ENCODE measurements around the gene ARHGEF19.
A peak's percentile ranks its signal among the peaks of the same experiment; 100 is the strongest.
"Not testable (repeated sequence)": the region's sequence is repeated elsewhere in the genome, so short reads cannot be mapped to it uniquely, and the experiment has no call there.

Gene ARHGEF19

DNA sequence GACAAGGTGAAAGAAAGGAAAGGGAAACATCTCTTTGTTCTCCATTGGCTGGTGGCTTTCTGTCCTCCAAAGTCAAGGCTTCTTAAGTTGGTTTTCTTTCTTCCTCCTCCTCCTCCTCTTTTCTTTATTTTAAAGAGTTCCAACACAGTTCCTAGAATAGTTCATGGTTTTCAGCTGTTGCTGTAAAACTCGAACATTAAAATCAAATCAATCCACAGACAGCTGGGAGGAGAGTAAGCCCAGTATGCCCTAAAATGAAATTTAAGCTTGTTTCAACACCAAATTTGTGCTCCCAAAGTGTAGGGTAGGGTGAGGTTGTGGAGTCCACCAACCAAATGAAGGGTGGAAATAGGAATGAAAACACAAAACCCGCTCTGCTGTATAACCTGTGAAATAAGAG is 35.0 kb upstream of the ARHGEF19 start:
- TF ChIP-seq EZH2 (IDR thresholded peaks at IDR 0.05) (no peak), POLR2AphosphoS5 (IDR thresholded peaks at IDR 0.05; ENCODE audit: borderline replicate concordance, low read depth, low read length) (no peak), FOXP2 (optimal IDR thresholded peaks at IDR 0.05; ENCODE audit: control extremely low read depth, extremely low read length, insufficient read depth) (no peak)
- Histone ChIP-seq H3K4me3 (no peak overlapping the region), H3K27ac (peak overlapping the region; percentile 96), H3K36me3 (ENCODE audit: insufficient read depth, low read length) (peaks cover 26% of the 10 kb centered on the region; the same call in 1 of the 2 replicates), H3K9me3 (ENCODE audit: low read depth, low read length) (no peaks in the 10 kb centered on the region), H3K9ac (ENCODE audit: insufficient read length) (peak overlapping the region; percentile 72)
- no peak for DNase-seq (ENCODE audit: low read depth, low spot score)

DNA sequence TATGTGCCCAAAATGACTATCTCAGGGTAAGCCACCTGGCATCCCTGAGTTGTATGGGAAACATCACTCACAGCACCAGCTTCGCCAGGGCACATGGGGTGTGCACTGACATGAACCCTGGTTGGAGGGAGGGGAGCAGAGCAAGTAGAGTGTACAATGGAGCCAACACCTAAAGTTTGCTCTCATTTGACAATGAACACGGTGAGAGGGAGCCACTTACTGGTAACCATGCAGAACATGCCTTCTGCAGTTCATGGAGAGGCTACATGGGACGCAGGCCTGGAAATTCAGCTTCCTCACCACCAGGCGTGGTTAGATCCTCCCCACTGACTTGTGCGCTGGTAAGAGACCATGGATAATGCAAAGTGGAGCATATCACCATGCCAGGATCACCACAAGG is 34.5 kb upstream of the ARHGEF19 start:
- peak overlapping the region; percentile 96 for H3K27ac ChIP-seq
- no peak overlapping the region for H3K4me3 ChIP-seq
- H3K9ac ChIP-seq (ENCODE audit: insufficient read length), result peak overlapping the region; percentile 72
- H3K36me3 ChIP-seq (ENCODE audit: insufficient read depth, low read length), result peaks cover 22% of the 10 kb centered on the region; the same call in 1 of the 2 replicates
- TF ChIP-seq EZH2 (IDR thresholded peaks at IDR 0.05) (no peak), POLR2AphosphoS5 (IDR thresholded peaks at IDR 0.05; ENCODE audit: borderline replicate concordance, low read depth, low read length) (no peak), FOXP2 (optimal IDR thresholded peaks at IDR 0.05; ENCODE audit: control extremely low read depth, extremely low read length, insufficient read depth) (no peak)
- no peak for DNase-seq (ENCODE audit: low read depth, low spot score)
- no peaks in the 10 kb centered on the region for H3K9me3 ChIP-seq (ENCODE audit: low read depth, low read length)

DNA sequence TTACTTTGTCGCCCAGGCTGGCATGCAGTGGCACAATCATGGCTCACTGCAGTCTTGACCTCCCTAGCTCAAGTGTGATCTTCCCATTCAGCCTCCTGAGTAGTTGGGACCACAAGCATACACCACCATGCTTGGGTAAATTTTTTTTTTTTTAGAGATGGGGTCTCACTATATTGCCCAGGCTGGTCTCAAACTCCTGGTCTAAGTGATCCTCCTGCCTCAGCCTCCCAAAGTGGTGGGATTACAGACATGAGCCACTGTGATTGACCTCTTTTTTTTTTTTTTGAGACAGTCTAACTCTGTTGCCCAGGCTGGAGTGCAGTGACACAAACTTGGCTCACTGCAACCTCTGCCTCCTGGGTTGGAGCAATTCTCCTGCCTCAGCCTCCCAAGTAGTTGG is 33.8 kb upstream of the ARHGEF19 start:
- DNase-seq (ENCODE audit: low read depth, low spot score); H3K27ac ChIP-seq; H3K4me3 ChIP-seq; H3K9me3 ChIP-seq (ENCODE audit: low read depth, low read length); H3K9ac ChIP-seq (ENCODE audit: insufficient read length): not testable (repeated sequence)
- H3K36me3 ChIP-seq (ENCODE audit: insufficient read depth, low read length), result peaks cover 15% of the 10 kb centered on the region; the same call in 1 of the 2 replicates

DNA sequence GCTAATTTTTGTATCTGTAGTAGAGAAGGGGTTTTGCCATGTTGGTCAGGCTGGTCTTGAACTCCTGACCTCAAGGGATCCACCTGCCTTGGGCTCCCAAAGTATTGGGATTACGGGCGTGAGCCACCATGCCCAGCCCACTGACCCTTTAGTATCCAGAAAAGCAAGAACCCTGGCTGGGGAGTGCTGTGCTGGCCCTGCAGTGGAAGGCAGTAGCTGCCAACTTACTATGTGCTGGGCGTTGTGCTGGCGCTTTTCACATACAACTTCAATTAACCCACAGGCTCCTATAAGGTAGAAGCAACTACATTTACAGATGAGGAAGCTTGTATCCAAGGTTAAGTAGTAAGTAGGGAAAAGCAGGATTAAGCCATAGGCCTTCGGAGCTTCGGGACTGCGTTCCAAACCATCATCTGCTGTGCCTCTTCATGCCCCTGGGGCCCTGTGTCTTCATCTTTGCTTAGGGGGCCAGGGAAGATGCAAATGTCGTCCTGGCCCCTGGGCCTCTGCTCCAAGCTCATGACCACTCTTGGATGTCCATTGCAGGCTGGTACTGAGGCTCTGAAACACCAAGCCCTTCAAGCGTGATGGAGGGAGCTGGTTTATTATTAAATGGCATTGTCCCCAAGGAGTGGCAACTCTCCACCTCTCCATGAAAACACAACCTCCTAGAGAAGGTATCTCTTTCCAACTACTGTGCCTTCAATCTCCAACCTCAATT is 33.2 kb upstream of the ARHGEF19 start:
- no peak overlapping the region for H3K9ac ChIP-seq (ENCODE audit: insufficient read length)
- H3K36me3 ChIP-seq (ENCODE audit: insufficient read depth, low read length), result peaks cover 9% of the 10 kb centered on the region; the same call in 1 of the 2 replicates
- no peak for TF ChIP-seq EZH2 (IDR thresholded peaks at IDR 0.05)
- TF ChIP-seq FOXP2 (optimal IDR thresholded peaks at IDR 0.05; ENCODE audit: control extremely low read depth, extremely low read length, insufficient read depth), result no peak
- no peak for TF ChIP-seq POLR2AphosphoS5 (IDR thresholded peaks at IDR 0.05; ENCODE audit: borderline replicate concordance, low read depth, low read length)
- H3K4me3 ChIP-seq, result no peak overlapping the region
- no peaks in the 10 kb centered on the region for H3K9me3 ChIP-seq (ENCODE audit: low read depth, low read length)
- no peak for DNase-seq (ENCODE audit: low read depth, low spot score)
- no peak overlapping the region for H3K27ac ChIP-seq

DNA sequence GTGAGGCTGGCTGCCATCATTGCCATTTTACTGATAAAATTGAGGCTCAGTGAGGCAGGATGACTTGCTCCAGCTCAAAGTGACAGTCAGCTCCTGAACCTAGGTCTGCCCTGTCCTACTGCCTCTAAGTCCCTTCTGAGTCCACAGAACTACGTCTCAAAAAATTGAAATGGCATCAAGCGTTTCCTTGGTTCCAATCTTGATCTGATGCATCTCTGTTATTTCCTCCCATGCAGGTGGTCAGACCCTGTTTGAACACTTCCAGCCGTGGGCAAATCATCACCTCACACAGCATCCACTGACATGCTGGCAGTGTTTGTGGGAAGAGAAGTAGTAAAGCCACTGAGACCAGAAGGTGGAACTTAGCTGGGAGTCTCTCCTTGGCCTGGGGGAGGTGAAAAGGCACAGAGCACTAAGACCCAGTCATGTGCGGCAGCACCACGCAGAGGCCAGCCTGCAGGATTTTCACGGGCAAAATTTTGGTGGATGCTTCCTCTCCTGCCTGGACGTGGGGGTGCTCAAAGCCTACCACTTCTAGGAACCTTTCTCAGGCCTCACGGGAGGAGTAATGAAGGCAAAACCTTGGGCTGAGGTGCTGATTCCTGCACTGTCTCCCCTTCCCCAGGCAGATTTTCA is 32.3 kb upstream of the ARHGEF19 start:
- H3K27ac ChIP-seq, result no peak overlapping the region
- H3K9ac ChIP-seq (ENCODE audit: insufficient read length), result no peak overlapping the region
- H3K36me3 ChIP-seq (ENCODE audit: insufficient read depth, low read length), result peaks cover 8% of the 10 kb centered on the region; the same call in 1 of the 2 replicates
- TF ChIP-seq FOXP2 (optimal IDR thresholded peaks at IDR 0.05; ENCODE audit: control extremely low read depth, extremely low read length, insufficient read depth) (no peak), POLR2AphosphoS5 (IDR thresholded peaks at IDR 0.05; ENCODE audit: borderline replicate concordance, low read depth, low read length) (no peak), EZH2 (IDR thresholded peaks at IDR 0.05) (no peak)
- no peak overlapping the region for H3K4me3 ChIP-seq
- DNase-seq (ENCODE audit: low read depth, low spot score), result no peak
- no peaks in the 10 kb centered on the region for H3K9me3 ChIP-seq (ENCODE audit: low read depth, low read length)

DNA sequence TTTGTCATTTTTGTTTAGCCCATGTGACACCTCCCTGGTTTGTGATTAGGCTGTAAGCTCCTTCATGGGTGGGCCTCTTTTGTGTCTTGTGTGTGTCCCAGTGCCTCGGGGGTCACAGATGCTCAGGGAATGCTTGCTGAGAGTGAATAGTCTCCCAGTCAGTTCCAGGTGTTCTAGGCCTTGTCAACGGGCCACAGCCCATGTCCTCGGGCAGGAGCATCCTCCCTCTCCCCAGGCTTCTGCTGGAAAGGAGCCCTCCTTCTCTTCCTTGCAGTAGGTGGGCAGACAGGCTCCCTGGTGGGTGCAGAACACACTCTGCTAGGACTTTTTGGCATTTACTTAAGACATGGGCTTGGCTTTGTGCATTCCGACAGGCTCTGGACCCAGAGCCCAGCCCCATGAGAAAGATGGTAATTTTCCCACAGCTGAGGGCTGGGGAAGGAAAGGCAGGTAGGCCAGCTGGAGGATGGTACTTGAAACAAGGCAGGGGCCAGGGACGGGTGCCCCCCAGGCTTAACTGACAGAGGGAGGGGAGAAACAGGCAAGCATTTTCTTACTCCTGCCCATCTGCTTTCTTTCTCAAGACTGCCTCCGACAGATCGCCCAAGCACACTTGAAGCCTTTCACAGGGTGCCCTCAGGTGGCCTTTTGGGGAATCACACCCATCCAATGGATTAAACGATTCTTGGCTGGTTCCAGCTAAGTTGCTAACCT is 31.6 kb upstream of the ARHGEF19 start:
- Histone ChIP-seq H3K9ac (ENCODE audit: insufficient read length) (no peak overlapping the region), H3K36me3 (ENCODE audit: insufficient read depth, low read length) (peaks cover 8% of the 10 kb centered on the region; the same call in 1 of the 2 replicates), H3K27ac (no peak overlapping the region), H3K4me3 (no peak overlapping the region), H3K9me3 (ENCODE audit: low read depth, low read length) (no peaks in the 10 kb centered on the region)
- peak; percentile 55 for DNase-seq (ENCODE audit: low read depth, low spot score)
- TF ChIP-seq EZH2 (IDR thresholded peaks at IDR 0.05) (no peak), FOXP2 (optimal IDR thresholded peaks at IDR 0.05; ENCODE audit: control extremely low read depth, extremely low read length, insufficient read depth) (no peak), POLR2AphosphoS5 (IDR thresholded peaks at IDR 0.05; ENCODE audit: borderline replicate concordance, low read depth, low read length) (no peak)

DNA sequence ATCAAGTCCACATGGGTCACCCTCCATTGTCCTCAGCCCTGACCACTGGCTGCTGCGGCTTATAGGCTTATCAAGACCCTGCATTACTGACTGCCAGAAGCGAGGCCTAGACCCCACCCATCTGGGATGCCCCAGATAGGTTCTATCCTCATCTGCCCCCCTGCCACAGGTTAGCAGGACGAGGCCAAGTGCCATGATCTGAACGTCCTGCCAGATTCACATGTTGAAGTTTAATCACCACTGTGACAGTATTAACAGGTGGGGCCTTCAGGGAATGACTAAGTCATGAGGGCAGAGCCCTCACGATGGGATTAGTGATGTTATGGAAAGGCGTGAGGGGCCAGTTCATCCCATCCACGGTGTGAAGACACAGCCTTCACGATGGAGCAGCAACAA is 30.8 kb upstream of the ARHGEF19 start:
- H3K9ac ChIP-seq (ENCODE audit: insufficient read length), result no peak overlapping the region
- H3K27ac ChIP-seq, result no peak overlapping the region

DNA sequence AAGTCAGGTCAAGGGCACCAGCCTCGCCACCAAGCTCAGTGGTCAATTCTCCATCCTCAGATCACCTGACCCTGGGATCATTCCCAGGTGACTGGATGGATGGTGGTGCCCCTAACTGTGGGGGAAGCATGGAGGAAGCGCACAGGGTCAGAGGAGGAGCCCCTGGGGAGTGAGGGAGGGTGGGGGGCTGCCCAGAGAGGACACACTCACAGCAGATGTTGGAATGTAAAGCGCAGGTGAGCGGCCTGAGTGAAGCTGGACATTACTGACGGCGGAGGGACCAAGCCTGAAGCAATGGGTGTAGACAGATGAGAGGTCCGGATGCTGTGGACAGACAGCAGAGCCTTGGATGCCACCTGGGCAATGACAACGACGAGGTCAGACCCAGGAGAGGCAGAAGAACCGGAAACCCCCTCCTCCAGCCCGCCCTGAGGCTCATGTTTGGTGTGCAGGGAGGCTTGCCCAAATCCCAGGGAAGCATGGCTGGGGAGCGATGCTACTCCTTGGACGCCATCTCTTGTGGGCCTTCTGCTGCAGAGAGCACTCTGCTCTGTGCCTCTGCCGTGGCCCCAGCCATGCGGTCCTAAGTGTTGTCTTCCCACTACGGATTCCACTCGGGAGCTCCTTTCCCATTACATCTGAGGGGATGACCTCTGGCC is 30.2 kb upstream of the ARHGEF19 start:
- H3K9me3 ChIP-seq (ENCODE audit: low read depth, low read length), result no peaks in the 10 kb centered on the region
- H3K36me3 ChIP-seq (ENCODE audit: insufficient read depth, low read length), result peaks cover 8% of the 10 kb centered on the region; the same call in 1 of the 2 replicates
- no peak overlapping the region for H3K4me3 ChIP-seq
- H3K27ac ChIP-seq, result no peak overlapping the region
- no peak overlapping the region for H3K9ac ChIP-seq (ENCODE audit: insufficient read length)
- DNase-seq (ENCODE audit: low read depth, low spot score), result no peak
- TF ChIP-seq EZH2 (IDR thresholded peaks at IDR 0.05) (no peak), FOXP2 (optimal IDR thresholded peaks at IDR 0.05; ENCODE audit: control extremely low read depth, extremely low read length, insufficient read depth) (no peak), POLR2AphosphoS5 (IDR thresholded peaks at IDR 0.05; ENCODE audit: borderline replicate concordance, low read depth, low read length) (no peak)

More for the DNA sequence above, 30.8 kb upstream of the ARHGEF19 start:
- DNase-seq (ENCODE audit: low read depth, low spot score), result no peak
- no peaks in the 10 kb centered on the region for H3K9me3 ChIP-seq (ENCODE audit: low read depth, low read length)
- no peak for TF ChIP-seq POLR2AphosphoS5 (IDR thresholded peaks at IDR 0.05; ENCODE audit: borderline replicate concordance, low read depth, low read length)
- no peak for TF ChIP-seq FOXP2 (optimal IDR thresholded peaks at IDR 0.05; ENCODE audit: control extremely low read depth, extremely low read length, insufficient read depth)
- TF ChIP-seq EZH2 (IDR thresholded peaks at IDR 0.05), result no peak
- peaks cover 8% of the 10 kb centered on the region; the same call in 1 of the 2 replicates for H3K36me3 ChIP-seq (ENCODE audit: insufficient read depth, low read length)
- H3K4me3 ChIP-seq, result no peak overlapping the region

Data from SK-N-MC (cell line).